Ectodermal cell (in vitro differentiated cells): Measurements from ENCODE around the gene AURKAIP1.
"Not testable (repeated sequence)": the region's sequence is repeated elsewhere in the genome, so short reads cannot be mapped to it uniquely, and the experiment has no call there.

ENCODE experiments used
- H3K27ac ChIP-seq: 2 replicates; pipeline ENCODE4 v1.7.0; 2013; ENCODE audit warnings: mild to moderate bottlenecking, low read depth, low read length; ENCODE audit not compliant: insufficient read depth, poor library complexity, severe bottlenecking
- H3K27me3 ChIP-seq: 2 replicates; pipeline ENCODE4 v1.7.0; 2013; ENCODE audit warnings: mild to moderate bottlenecking, low read length; ENCODE audit not compliant: insufficient read depth, control insufficient read depth, poor library complexity, severe bottlenecking
- H3K36me3 ChIP-seq: one replicate; pipeline ENCODE4 v1.7.0; 2013; ENCODE audit warnings: low read length; ENCODE audit not compliant: control insufficient read depth, insufficient read depth
- H3K4me1 ChIP-seq: one replicate; pipeline ENCODE4 v1.7.0; 2013; ENCODE audit warnings: low read length; ENCODE audit not compliant: control insufficient read depth, insufficient read depth
- H3K4me3 ChIP-seq: 2 replicates; pipeline ENCODE4 v1.7.0; 2013; ENCODE audit warnings: low read depth, low read length, control low read depth; ENCODE audit not compliant: insufficient read depth
- H3K9me3 ChIP-seq: 2 replicates; pipeline ENCODE4 v1.7.0; 2013; ENCODE audit warnings: mild to moderate bottlenecking, low read length, moderate library complexity; ENCODE audit not compliant: control insufficient read depth
- whole genome bisulfite sequencing, 2 experiments: methylation state at CpG; one replicate each; pipeline ENCODE4 v1.1.7; 2013; ENCODE audit warnings: missing lambda C conversion rate in 2 of 2; 5-methylcytosine and 5-hydroxymethylcytosine counted together

AURKAIP1 gene

GRCh38 chr1:1406101-1406820, 31.3 kb upstream of the AURKAIP1 start:
- peak overlapping the region; percentile 88 for H3K4me3 ChIP-seq
- no peaks in the 10 kb centered on the region for H3K27me3 ChIP-seq
- no peak overlapping the region for H3K27ac ChIP-seq
- no peaks in the 10 kb centered on the region for H3K9me3 ChIP-seq
- WGBS, 2 experiments: 51 to 53% methylated on average over 43 of the region's 43 CpGs
- peaks cover 20% of the 10 kb centered on the region for H3K36me3 ChIP-seq
- peaks cover 17% of the 10 kb centered on the region for H3K4me1 ChIP-seq

- Histone ChIP-seq H3K36me3 (peaks cover 20% of the 10 kb centered on the region), H3K27ac (no peak overlapping the region), H3K9me3 (no peaks in the 10 kb centered on the region), H3K27me3 (no peaks in the 10 kb centered on the region), H3K4me1 (peaks cover 14% of the 10 kb centered on the region), H3K4me3 (no peak overlapping the region)
- 93 to 97% methylated on average over 7 of the region's 7 CpGs for WGBS, 2 experiments
Measured at GRCh38 chr1:1403653-1404052, 28.6 kb upstream of the AURKAIP1 start.

- H3K27me3 ChIP-seq, H3K9me3 ChIP-seq, H3K27ac ChIP-seq, H3K4me3 ChIP-seq: not testable (repeated sequence)
- peaks cover 14% of the 10 kb centered on the region for H3K4me1 ChIP-seq
- 92% methylated on average over 9 of the region's 9 CpGs for WGBS, 2 experiments
- H3K36me3 ChIP-seq: peaks cover 20% of the 10 kb centered on the region
Measured at GRCh38 chr1:1402901-1403392, 27.9 kb upstream of the AURKAIP1 start.

- H3K4me3 ChIP-seq: no peak overlapping the region
- WGBS, 2 experiments: 87 to 89% methylated on average over 20 of the region's 20 CpGs
- peaks cover 27% of the 10 kb centered on the region for H3K36me3 ChIP-seq
- H3K4me1 ChIP-seq: peaks cover 21% of the 10 kb centered on the region
- H3K9me3 ChIP-seq: no peaks in the 10 kb centered on the region
- peak overlapping the region; percentile 63 for H3K27ac ChIP-seq
- no peaks in the 10 kb centered on the region for H3K27me3 ChIP-seq
Measured at GRCh38 chr1:1402072-1402900, 27.3 kb upstream of the AURKAIP1 start.

- peaks cover 21% of the 10 kb centered on the region for H3K4me1 ChIP-seq
- H3K9me3 ChIP-seq: no peaks in the 10 kb centered on the region
- no peak overlapping the region for H3K27ac ChIP-seq
- 95 to 96% methylated on average over 7 of the region's 7 CpGs for WGBS, 2 experiments
- no peaks in the 10 kb centered on the region for H3K27me3 ChIP-seq
- H3K4me3 ChIP-seq: no peak overlapping the region
- H3K36me3 ChIP-seq: peaks cover 32% of the 10 kb centered on the region
Measured at GRCh38 chr1:1401457-1402010, 26.5 kb upstream of the AURKAIP1 start.

- Histone ChIP-seq H3K4me1 (peaks cover 16% of the 10 kb centered on the region), H3K27me3 (no peaks in the 10 kb centered on the region), H3K9me3 (no peaks in the 10 kb centered on the region), H3K27ac (no peak overlapping the region), H3K4me3 (peak overlapping the region; percentile 100), H3K36me3 (peaks cover 32% of the 10 kb centered on the region)
- whole genome bisulfite sequencing, 2 experiments: 95 to 96% methylated on average over 22 of the region's 22 CpGs
Measured at GRCh38 chr1:1400576-1401456, 25.8 kb upstream of the AURKAIP1 start.

GRCh38 chr1:1399872-1400575, 25.0 kb upstream of the AURKAIP1 start:
- Histone ChIP-seq H3K4me1 (peaks cover 14% of the 10 kb centered on the region), H3K9me3 (no peaks in the 10 kb centered on the region), H3K4me3 (peak overlapping the region; percentile 100), H3K27me3 (no peaks in the 10 kb centered on the region), H3K36me3 (peaks cover 33% of the 10 kb centered on the region), H3K27ac (peak overlapping the region; percentile 33)
- WGBS, 2 experiments: 11 to 12% methylated on average over 34 of the region's 34 CpGs

- peak within 1 kb of the TSS; percentile 33 for H3K27ac ChIP-seq
- peaks cover 14% of the 10 kb centered on the region for H3K4me1 ChIP-seq
- H3K27me3 ChIP-seq: no peaks in the 10 kb centered on the region
- no peaks in the 10 kb centered on the region for H3K9me3 ChIP-seq
- peak within 1 kb of the TSS; percentile 100 for H3K4me3 ChIP-seq
- peaks cover 28% of the 10 kb centered on the region for H3K36me3 ChIP-seq
- WGBS, 2 experiments: 0% methylated on average over 86 of the region's 86 CpGs
Measured at GRCh38 chr1:1399187-1399871, 24.3 kb upstream of the AURKAIP1 start, which contains the start of gene CCNL2. CCNL2 (minus strand) TSS chr1:1399335; CDS start chr1:1399306, 29 bp downstream.
